Lower leg skin (tissue), 4 donors: Measurements from ENCODE around the gene UBASH3B. TPM values are rescaled to one million over a fixed set of nuclear protein-coding genes. Genes with fewer than 3 reads are reported as not detected.

ENCODE experiments used
- DNase-seq, 2 donors: peaks; one replicate each; pipeline ENCODE4 v3.0.0-alpha.2; 2019; ENCODE audit warnings: low spot score in 2 of 2
- H3K4me3 ChIP-seq: fragments of 200-600 bp; sonication (generic); 2 replicates; pipeline ENCODE4 v1.5.1; 2017; ENCODE audit warnings: mild to moderate bottlenecking, low read depth; ENCODE audit not compliant: poor library complexity, severe bottlenecking
- CTCF ChIP-seq, 3 donors: fragments of 450-650 bp; IDR thresholded peaks; one replicate each; pipeline ENCODE4 v1.5.1; 2016; ENCODE audit warnings: antibody characterized with exemption in 3 of 3, mild to moderate bottlenecking in 3 of 3, moderate library complexity in 2 of 3
- POLR2A ChIP-seq, 2 donors: fragments of 450-650 bp; IDR thresholded peaks; one replicate each; pipeline ENCODE4 v1.6.1; 2016 to 2017; ENCODE audit warnings: antibody characterized with exemption in 2 of 2, mild to moderate bottlenecking in 1 of 2, moderate library complexity in 1 of 2
- WGBS, 2 donors: methylation state at CpG; one replicate each; pipeline ENCODE4 v1.1.5; 2018; 5-methylcytosine and 5-hydroxymethylcytosine counted together
- intact Hi-C: fragments of 100-400 bp; cut with DNase I; formaldehyde crosslinking; loops from one replicate; pipeline ENCODE4 v1.15.0; 2023; ENCODE audit warnings: low total_unique reads
- total RNA-seq, 4 donors: library from RNA; depleted of rRNA; stranded (reverse); fragments of >200 nt; gene quantifications; one replicate each; pipeline ENCODE4 v1.1.0, GENCODE V29; 2016

UBASH3B gene
- total RNA-seq, 4 donors from 2014 or later: 14.2 to 58.4 (median 35.6) TPM

GRCh38 chr11:122720107-122720881, 64.8 kb downstream of the UBASH3B start:
- 64 to 66% methylated on average over 7 of the region's 7 CpGs for WGBS, 2 donors
- H3K4me3 ChIP-seq: no peak overlapping the region
- no peak for DNase-seq
- intact Hi-C loops: no loop called here
- TF ChIP-seq POLR2A (IDR thresholded peaks at IDR 0.05): no peak
- TF ChIP-seq CTCF (IDR thresholded peaks at IDR 0.05): no peak

GRCh38 chr11:122721201-122721963, 65.9 kb downstream of the UBASH3B start:
- intact Hi-C loops: no loop called here
- H3K4me3 ChIP-seq: no peak overlapping the region
- TF ChIP-seq CTCF (IDR thresholded peaks at IDR 0.05) (no peak), POLR2A (IDR thresholded peaks at IDR 0.05) (no peak)
- no peak for DNase-seq
- WGBS, 2 donors: 56 to 70% methylated on average over 5 of the region's 5 CpGs

- 84 to 93% methylated on average over 2 of the region's 2 CpGs for WGBS, 2 donors
- intact Hi-C loops: no loop called here
- TF ChIP-seq POLR2A (IDR thresholded peaks at IDR 0.05) (no peak), CTCF (IDR thresholded peaks at IDR 0.05) (no peak)
- DNase-seq: no peak
- H3K4me3 ChIP-seq: no peak overlapping the region
Measured at GRCh38 chr11:122721964-122722266, 66.4 kb downstream of the UBASH3B start.

GRCh38 chr11:122723106-122723505, 67.6 kb downstream of the UBASH3B start:
- no peak for DNase-seq
- H3K4me3 ChIP-seq: no peak overlapping the region
- TF ChIP-seq CTCF (IDR thresholded peaks at IDR 0.05) (no peak), POLR2A (IDR thresholded peaks at IDR 0.05) (no peak)
- intact Hi-C loops: no loop called here
- WGBS, 2 donors: 90 to 93% methylated on average over 4 of the region's 4 CpGs

- no peak for TF ChIP-seq CTCF (IDR thresholded peaks at IDR 0.05)
- TF ChIP-seq POLR2A (IDR thresholded peaks at IDR 0.05): no peak
- intact Hi-C loops: no loop called here
- WGBS, 2 donors: 85 to 90% methylated on average over 3 of the region's 3 CpGs
- DNase-seq: no peak
- no peak overlapping the region for H3K4me3 ChIP-seq
Measured at GRCh38 chr11:122723576-122723975, 68.1 kb downstream of the UBASH3B start.
